HG03575 (cell line): Measurements from ENCODE around the gene FILIP1L.

Experiments used
- ATAC-seq: cut with Tn5 transposase; IDR thresholded peaks from one replicate; pipeline ENCODE4 v1.9.1; 2021; ENCODE audit not compliant: unreplicated experiment, insufficient number of reproducible peaks, low FRiP score; ENCODE audit errors: extremely low read depth

The FILIP1L gene

GRCh38 chr3:99892332-99892731, 222.0 kb downstream of the FILIP1L start:
- ATAC-seq: no peak

DNA sequence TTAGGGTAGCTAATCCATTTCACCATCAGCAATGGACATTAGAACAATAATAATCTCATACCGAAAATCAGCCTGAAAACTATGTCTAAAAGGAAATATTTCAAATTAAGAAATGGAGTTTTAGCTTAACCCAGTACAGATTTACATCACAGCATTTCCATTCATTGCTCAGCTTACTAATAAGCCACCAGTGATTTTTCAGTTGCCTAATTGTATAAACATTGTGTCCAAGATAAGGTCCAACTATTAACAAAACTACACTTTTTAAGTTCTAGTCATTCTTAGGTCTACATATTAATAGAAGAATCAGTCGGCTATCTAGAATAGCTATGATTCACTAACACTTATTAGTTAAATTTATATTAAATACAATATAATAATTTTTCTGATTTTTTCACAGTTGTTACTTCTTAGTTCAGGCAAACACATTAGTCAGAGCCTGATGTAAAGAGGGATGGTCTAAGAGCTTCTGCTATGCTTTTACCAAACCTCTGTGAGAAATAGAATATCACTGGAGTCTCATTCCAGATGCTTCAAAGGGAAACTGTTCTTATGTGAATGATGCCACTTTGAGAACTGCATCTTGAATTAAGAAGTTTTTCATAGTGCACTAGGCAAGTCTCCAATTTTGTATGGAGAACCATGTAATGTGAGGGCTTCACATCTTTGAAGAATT, 222.6 kb downstream of the FILIP1L start:
- no peak for ATAC-seq

DNA sequence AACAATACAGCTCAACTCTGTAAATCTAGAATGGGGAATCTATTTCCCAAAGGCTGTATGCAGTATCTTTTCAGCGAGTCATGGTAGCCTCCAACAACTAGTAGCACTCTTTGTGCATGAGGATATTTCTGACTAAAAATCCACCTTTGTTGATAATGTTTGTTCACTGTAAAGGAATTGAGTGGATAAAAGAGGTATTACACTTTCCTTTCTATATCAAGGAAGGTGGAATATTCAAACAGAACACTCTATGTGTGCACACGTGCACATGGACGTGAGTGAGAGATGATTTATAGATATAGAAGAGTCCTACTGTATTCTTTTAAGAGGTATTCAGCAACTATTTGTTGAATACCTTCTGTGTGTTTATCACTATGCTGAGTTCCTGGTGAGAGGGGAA, 228.4 kb downstream of the FILIP1L start:
- no peak for ATAC-seq

GRCh38 chr3:99885085-99885484, 229.2 kb downstream of the FILIP1L start:
- ATAC-seq: no peak

DNA sequence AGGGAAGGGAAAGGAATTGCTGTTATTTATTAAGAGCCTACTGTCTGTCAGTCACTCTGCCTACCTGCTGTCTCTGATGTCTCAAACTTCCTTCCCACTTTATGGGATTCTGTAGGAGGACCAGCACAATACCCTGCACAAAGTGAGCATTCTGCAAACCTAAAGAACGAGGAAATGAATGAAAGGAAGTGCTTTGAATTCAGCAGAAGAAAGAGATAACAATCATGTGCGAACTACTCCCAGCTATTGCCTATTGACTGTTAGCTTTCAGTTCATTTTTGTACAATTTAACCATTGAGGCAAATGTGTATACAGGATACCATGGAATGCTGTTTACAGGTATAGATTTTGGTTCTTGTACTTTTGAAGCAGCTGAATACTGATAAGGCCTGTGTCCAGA, 229.8 kb downstream of the FILIP1L start:
- ATAC-seq: no peak

- no peak for ATAC-seq
These were observed 230.6 kb downstream of the FILIP1L start for GRCh38 chr3:99883693-99884092.

- ATAC-seq: no peak
These were observed 231.2 kb downstream of the FILIP1L start for GRCh38 chr3:99883138-99883461.

DNA sequence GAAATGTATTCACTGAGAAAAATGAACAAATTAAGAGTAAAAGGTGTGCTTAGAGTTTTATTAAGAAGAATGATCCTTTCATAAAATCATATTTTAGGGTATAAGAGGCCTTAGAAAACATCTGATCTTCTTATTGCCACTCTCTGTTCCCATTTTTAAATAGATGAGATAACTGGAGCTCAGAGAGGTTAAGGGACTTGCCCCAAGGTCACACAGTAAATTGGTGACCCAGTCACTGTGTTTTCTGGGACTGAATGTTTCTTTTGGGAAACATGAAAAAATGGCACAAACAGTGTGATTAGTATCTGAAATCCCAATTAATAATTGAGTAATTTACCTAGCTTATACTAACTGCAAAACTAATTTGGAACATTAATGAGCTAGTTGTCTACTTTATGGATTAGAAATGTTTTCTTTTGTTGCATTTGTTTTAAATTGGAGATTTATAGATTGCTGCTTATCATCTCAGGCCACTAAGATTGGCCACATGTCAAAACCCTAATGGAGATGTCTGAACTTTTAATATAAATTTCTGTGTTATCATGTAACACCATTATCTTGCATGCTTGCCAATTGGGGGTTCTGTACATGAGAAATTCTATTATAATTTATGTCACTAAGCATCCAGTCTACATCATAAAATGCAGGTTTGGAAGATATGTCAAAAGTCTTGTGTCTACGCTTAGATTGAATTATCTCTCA, 231.7 kb downstream of the FILIP1L start:
- no peak for ATAC-seq

DNA sequence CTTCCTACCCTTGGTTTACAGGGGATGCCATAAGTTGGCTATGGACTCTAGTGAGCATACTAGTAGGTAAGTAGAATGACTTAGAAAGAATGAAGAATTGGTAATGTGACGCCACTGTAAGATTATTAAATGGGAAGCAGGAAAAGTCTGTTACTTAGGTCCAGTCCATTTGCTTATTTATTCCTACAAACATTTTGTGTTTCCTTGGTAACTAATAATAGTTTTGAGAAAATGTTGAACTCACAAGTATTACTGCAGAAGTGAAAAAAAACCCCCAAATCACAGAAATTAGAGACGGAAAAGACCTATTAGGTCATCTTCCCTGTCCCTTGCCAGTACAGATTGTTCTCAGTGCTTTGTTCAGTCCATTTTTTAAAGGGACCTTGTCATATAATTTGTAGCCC, 233.2 kb downstream of the FILIP1L start:
- no peak for ATAC-seq

GRCh38 chr3:99879275-99879674, 235.0 kb downstream of the FILIP1L start:
- no peak for ATAC-seq

DNA sequence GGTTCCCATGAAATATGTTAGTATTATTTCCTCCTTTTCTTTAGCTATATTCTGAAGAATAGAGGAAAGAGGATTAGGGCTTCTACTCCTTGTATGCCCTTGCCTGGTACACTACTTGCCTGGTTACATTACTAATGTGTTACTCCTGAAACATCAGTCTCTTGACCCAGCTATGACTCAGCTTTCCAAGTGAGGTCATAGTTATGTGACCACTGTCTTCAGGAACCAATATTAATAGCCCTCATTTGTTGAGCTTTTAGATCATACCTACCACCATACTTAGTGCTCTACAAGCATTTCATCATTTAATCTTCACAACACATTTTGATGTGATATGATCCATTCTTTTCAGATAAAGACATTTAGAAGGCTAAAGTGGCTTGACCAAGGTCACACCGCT, 236.3 kb downstream of the FILIP1L start:
- ATAC-seq: no peak

GRCh38 chr3:99877031-99877579, 237.2 kb downstream of the FILIP1L start:
- no peak for ATAC-seq

DNA sequence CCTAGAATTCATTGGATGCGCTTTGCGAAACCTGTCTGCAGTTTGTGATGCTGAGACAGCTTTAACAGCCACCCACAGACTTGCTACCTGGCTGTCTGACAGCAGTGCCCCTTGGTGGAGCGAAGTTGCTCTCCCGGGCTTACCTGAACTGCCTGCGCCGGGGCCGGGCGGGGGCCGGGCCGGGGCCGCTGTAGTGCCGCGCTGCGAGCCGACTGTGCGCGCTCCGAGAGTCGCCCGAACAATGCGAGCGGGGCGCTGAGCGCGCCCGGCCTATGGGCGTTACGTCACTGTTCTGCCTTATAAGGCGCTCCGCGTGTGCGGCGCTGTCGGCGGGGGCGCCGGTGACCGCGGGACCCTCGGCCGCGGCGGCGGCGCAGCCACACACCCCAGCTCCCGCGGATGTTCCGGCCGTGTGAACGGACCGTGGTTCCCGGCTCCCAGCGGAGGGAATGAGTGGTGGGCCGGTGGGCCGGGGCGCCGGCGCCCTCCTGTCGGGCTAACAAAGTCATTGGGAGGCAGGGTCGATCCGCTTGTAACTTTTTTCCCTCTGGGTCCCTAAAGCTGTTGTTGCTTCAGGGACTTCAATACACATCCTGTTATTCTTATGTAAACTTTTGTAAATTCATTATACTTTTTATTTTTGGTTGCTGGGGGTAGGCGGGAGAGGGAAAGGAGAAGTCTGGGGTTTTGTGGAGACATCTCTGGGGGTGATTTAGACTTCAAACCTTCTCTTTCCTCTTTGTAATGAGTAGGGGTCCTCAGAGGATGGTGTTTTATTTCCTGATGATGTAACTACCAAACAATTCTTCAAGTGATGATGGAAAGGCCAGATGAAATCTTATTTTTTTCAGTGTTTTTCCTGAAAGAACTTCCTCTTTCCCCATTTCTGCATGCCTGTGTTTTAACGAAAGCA, 238.1 kb downstream of the FILIP1L start:
- peak; percentile 34 for ATAC-seq

- ATAC-seq: no peak
These were observed 238.7 kb downstream of the FILIP1L start for GRCh38 chr3:99875581-99875928.

- ATAC-seq: no peak
These were observed 239.9 kb downstream of the FILIP1L start for GRCh38 chr3:99874237-99875002.

DNA sequence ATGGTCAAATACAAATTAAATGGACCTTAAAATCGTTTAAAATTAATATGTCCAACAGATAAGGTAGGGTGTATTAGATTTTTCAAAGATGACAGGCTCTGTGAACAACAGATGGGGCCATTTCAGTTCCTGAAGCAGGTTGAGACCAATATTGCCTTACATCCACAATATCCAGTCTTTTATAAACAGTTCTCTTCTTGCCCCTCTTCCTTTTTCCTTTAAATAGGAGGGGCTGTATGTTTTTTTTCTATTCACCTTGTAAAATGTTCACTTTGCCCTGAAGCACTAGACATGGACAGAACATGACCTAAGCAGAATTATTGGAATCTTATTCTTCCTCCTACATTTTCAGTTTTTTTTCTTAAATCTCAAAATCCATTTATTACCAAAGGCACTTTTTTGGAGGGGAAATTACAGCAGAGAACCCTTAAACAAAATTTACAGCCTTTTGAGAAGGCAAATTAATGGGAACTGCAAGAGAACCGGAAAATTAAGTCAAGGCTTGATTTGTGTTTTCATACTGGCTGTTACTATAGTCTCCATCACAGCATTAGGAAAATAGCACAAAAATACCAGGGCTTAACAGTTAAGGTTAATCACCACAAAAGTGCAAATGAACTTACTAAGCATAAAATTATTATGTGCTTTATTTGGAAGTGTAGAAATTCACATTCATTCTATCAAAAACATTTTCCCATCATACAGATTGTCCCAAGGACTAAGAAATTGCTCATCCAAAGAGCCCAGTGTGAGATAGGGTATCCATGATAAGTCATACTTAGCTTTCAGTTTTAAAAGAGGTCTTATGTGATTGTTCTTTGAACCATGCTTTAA, 240.8 kb downstream of the FILIP1L start:
- ATAC-seq: peak; percentile 8

DNA sequence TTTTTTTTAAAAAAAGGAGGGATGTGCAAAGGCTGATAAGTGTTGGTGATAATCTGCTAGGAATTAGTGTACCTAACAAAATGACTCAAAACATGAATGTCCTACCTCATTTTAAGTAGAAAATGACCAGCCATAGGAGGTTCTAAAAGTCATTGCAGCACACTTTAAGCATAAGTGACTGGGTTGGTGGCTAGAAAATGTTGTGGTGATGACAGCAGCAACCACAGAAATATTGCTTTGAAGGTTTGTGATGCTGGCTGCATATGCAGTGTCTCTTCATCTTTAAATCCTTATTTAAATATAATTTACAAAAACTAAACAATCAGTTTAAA, 241.4 kb downstream of the FILIP1L start:
- peak; percentile 40 for ATAC-seq

GRCh38 chr3:99871231-99872045, 242.9 kb downstream of the FILIP1L start:
- ATAC-seq: no peak
